Adrenal gland (tissue), 12 donors: ENCODE measurements around the gene DHPS. TPM values are rescaled to one million over a fixed set of nuclear protein-coding genes. Genes with fewer than 3 reads are reported as not detected.
"Not testable (repeated sequence)": the region's sequence is repeated elsewhere in the genome, so short reads cannot be mapped to it uniquely, and the experiment has no call there.

ENCODE experiments used
- DNase-seq, 7 donors: peaks; one replicate each; pipeline ENCODE4 v3.0.0-alpha.2; 2019 to 2020
- H3K27ac ChIP-seq, 5 donors: fragments of 200-600 bp; sonication (generic) in 4 of 5; 1 replicate in 3 of 5; 2 replicates in 2 of 5; pipeline versions ENCODE4 v1.5.1 to v1.8.0; 2016 to 2020; ENCODE audit warnings: mild to moderate bottlenecking in 1 of 5
- H3K27me3 ChIP-seq: fragments of 200-600 bp; 2 replicates; pipeline ENCODE4 v1.8.0; 2021
- H3K36me3 ChIP-seq, 2 donors: fragments of 200-600 bp; replicated peaks in 1 of 2; 1 replicate in 1 of 2; 2 replicates in 1 of 2; pipeline versions ENCODE4 v1.5.1 to v1.8.0; 2018 to 2022
- H3K4me1 ChIP-seq, 2 donors: fragments of 200-600 bp; replicated peaks in 1 of 2; 1 replicate in 1 of 2; 2 replicates in 1 of 2; pipeline versions ENCODE4 v1.5.1 to v1.8.0; 2018 to 2021
- H3K4me3 ChIP-seq, 4 donors: fragments of 200-600 bp; sonication (generic) in 3 of 4; one replicate each; pipeline ENCODE4 v1.5.1; 2016 to 2018
- H3K9me3 ChIP-seq, 3 donors: fragments of 200-600 bp; sonication (generic) in 1 of 3; replicated peaks in 1 of 3; 1 replicate in 2 of 3; 2 replicates in 1 of 3; pipeline versions ENCODE4 v1.5.1 to v1.8.0; 2016 to 2021
- POLR2A ChIP-seq, 2 donors: fragments of 450-650 bp; IDR thresholded peaks; one replicate each; pipeline ENCODE4 v1.6.1; 2017; ENCODE audit warnings: antibody characterized with exemption in 2 of 2, mild to moderate bottlenecking in 2 of 2, moderate library complexity in 1 of 2
- WGBS, 4 donors: extraction: QIAGEN DNeasy Blood & Tissue Kit in 2 of 4; methylation state at CpG; one replicate each; pipeline versions ENCODE4 v1.1.5 to v1.1.7; 2013 to 2017; 5-methylcytosine and 5-hydroxymethylcytosine counted together
- intact Hi-C, 2 donors: fragments of 100-400 bp; cut with DNase I; formaldehyde crosslinking; loops; one replicate each; pipeline versions ENCODE4 v1.14.1 to v1.15.0; 2022 to 2023
- polyA plus RNA-seq, 3 donors: library from polyadenylated mRNA; stranded (reverse); fragments of 200-250 nt in 2 of 3; fragments of 350-450 nt in 1 of 3; fragmentation: Illumina TruSeq in 1 of 3; extraction: RNeasy Lipid Tissue Mini Kit (QIAGEN cat#74804) in 1 of 3; gene quantifications; one replicate each; pipeline ENCODE4 v1.2.3, GENCODE V29; 2013 to 2014
- total RNA-seq, 9 donors: library from RNA; depleted of rRNA in 4 of 9; stranded (reverse); fragments of >200 nt in 4 of 9; fragments of 120-200 nt in 1 of 9; fragmentation: NEBNext Ultra II Directional in 1 of 9; extraction: Animal tissue kit (Norgen Biotek cat#: 25700) in 1 of 9; gene quantifications; one replicate each; pipeline versions ENCODE4 v1.1.0 to v1.2.4, GENCODE V29; 2013 to 2023
- TF ChIP-seq, protein P1 (sequence below), 6 experiments: fragments of 450-650 bp in 4 of 6; fragments of 200-600 bp in 2 of 6; sonication (generic) in 1 of 6; IDR thresholded peaks; 1 replicate in 5 of 6; 2 replicates in 1 of 6; pipeline versions ENCODE4 v1.5.1 to v1.8.0; 2016 to 2021; ENCODE audit warnings: antibody characterized with exemption in 6 of 6, mild to moderate bottlenecking in 2 of 6, moderate library complexity in 1 of 6
- donor health status: healthy with polysubstance abuse.
- donor health status: Bipolar disorder and iron deficiency.
- donor health status: DM: yes; HTN: yes; CAD: no.
- donor health status: DM: no; HTN: no; CAD: no.
- donor health status: DM: no; HTN: no; CAD: no.
- donor health status: DM: yes; HTN: yes; CAD: no.

The DHPS gene
- total and polyA plus RNA-seq, 12 donors = 64.5 to 197 (median 124) TPM

DNA sequence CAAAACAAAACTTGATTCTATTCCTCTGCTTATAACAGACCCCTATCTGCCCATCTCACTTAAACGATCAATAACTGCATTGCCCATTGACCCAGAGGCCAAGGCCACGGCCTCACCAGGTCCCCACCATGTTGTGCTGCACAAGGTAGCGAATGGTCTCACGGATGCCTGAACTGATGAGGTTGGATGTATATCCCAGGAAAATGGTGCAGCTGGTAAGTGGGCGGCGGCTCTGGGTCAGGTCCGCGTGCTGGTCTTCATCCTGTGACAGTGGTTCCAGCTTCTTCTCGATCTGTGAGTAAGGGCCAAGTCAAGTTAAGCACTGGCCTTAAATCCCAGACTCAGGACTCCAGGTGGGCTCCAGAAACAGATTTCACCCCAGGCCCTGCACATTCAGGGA, 1.6 kb downstream of the DHPS start:
- Histone ChIP-seq H3K4me3 (no peak overlapping the region), H3K4me1 (no peaks in the 10 kb centered on the region), H3K36me3 (peaks cover 0 to 48% of the 10 kb centered on the region in 2 donors), H3K27me3 (no peaks in the 10 kb centered on the region), H3K27ac (no peak overlapping the region), H3K9me3 (no peaks in the 10 kb centered on the region)
- no peak for TF ChIP-seq POLR2A (IDR thresholded peaks at IDR 0.05)
- TF ChIP-seq, protein P1, sequence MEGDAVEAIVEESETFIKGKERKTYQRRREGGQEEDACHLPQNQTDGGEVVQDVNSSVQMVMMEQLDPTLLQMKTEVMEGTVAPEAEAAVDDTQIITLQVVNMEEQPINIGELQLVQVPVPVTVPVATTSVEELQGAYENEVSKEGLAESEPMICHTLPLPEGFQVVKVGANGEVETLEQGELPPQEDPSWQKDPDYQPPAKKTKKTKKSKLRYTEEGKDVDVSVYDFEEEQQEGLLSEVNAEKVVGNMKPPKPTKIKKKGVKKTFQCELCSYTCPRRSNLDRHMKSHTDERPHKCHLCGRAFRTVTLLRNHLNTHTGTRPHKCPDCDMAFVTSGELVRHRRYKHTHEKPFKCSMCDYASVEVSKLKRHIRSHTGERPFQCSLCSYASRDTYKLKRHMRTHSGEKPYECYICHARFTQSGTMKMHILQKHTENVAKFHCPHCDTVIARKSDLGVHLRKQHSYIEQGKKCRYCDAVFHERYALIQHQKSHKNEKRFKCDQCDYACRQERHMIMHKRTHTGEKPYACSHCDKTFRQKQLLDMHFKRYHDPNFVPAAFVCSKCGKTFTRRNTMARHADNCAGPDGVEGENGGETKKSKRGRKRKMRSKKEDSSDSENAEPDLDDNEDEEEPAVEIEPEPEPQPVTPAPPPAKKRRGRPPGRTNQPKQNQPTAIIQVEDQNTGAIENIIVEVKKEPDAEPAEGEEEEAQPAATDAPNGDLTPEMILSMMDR (IDR thresholded peaks at IDR 0.05) = no peak
- no peak for DNase-seq
- WGBS, 4 donors = 93 to 96% (median 94%) methylated on average over 3 to 9 of the region's 9 CpGs
- intact Hi-C loops = no loop called here

DNA sequence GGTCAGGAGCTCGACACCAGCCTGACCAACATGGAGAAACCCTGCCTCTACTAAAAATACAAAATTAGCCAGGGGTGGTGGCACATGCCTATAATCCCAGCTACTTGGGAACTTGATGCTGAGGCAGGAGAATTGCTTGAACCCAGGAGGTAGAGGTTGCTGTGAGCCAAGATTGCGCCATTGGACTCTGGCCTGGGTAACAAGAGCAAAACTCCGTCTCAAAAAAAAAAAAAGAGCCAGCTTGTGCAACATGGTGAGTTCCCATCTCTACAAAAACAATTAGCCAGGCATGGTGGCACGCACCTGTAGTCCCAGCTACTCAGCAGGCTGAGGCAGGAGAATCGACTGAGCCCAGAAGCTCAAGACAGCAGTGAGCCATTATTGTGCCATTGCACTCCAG, 3.6 kb downstream of the DHPS start:
- intact Hi-C loops = loop anchor here in 1 of 2 donors (10.0 kb wide), 1 partner anchor 113 kb away; no protein-coding TSS in a partner anchor
- 80 to 92% (median 89%) methylated on average over 4 to 5 of the region's 5 CpGs for WGBS, 4 donors
- H3K27ac ChIP-seq, H3K4me1 ChIP-seq, H3K9me3 ChIP-seq, H3K4me3 ChIP-seq, DNase-seq, H3K27me3 ChIP-seq: not testable (repeated sequence)
- peaks cover 0 to 65% of the 10 kb centered on the region in 2 donors for H3K36me3 ChIP-seq

DNA sequence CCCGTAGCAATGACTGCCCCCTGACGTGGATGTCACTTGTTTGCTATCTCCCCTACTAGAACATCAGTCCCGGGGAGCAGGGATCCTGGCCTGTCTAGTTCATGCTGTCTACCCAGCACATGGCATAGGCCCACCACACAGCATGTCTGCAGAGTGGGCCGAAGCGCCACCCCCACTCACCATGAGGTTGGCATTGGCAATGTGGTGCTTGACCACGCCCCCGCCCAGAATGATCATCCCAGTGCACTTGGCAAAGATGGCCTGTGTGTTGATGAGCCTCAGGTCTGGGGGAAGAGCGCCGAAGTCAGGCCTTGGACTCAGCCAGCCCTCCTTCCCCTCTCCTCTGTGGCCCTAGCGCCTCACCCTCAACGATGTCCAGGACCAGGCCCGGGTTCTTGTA, 4.8 kb downstream of the DHPS start:
- Histone ChIP-seq H3K27ac (no peak overlapping the region), H3K9me3 (no peaks in the 10 kb centered on the region), H3K4me1 (no peaks in the 10 kb centered on the region), H3K27me3 (no peaks in the 10 kb centered on the region), H3K4me3 (no peak overlapping the region), H3K36me3 (peaks cover 0 to 72% of the 10 kb centered on the region in 2 donors)
- WGBS, 4 donors = 81 to 95% (median 91%) methylated on average over 5 to 12 of the region's 12 CpGs
- no peak for DNase-seq
- intact Hi-C loops = loop anchor here in 1 of 2 donors (10.0 kb wide), 1 partner anchor 112 kb away; no protein-coding TSS in a partner anchor
- TF ChIP-seq, protein P1 (IDR thresholded peaks at IDR 0.05) = no peak

DNA sequence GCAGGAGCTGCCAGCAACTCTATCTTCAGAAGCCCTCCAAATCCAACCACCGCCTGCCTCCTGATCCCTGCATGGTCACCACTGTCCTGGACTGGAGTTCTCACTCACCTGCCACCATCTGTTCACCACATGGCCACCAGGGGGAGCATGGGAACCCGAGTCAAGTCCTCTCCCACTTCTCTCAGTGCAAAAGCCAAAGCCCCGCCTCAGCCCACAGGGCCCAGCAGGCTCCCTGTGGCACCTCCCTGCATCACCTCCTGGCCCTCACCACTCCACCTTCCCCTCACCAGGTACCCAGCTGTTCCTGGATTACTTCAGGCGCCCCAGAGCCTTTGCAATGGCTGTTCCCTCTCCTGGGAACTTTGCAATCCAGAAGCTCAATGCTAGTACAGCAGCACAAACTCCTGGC, 5.3 kb downstream of the DHPS start:
- H3K27me3 ChIP-seq = no peaks in the 10 kb centered on the region
- TF ChIP-seq, protein P1 (IDR thresholded peaks at IDR 0.05) = peak; percentile 71 to 86 (median 80)
- no peak for TF ChIP-seq POLR2A (IDR thresholded peaks at IDR 0.05)
- DNase-seq = peak; percentile 82 to 94 (median 89)
- H3K36me3 ChIP-seq = peaks cover 0 to 72% of the 10 kb centered on the region in 2 donors
- intact Hi-C loops = loop anchor here in 1 of 2 donors (10.0 kb wide), 1 partner anchor 112 kb away; no protein-coding TSS in a partner anchor
- no peaks in the 10 kb centered on the region for H3K4me1 ChIP-seq
- 16 to 26% (median 21%) methylated on average over 3 to 4 of the region's 4 CpGs for WGBS, 4 donors
- no peak overlapping the region for H3K27ac ChIP-seq
- no peak overlapping the region for H3K4me3 ChIP-seq
- H3K9me3 ChIP-seq = no peaks in the 10 kb centered on the region

DNA sequence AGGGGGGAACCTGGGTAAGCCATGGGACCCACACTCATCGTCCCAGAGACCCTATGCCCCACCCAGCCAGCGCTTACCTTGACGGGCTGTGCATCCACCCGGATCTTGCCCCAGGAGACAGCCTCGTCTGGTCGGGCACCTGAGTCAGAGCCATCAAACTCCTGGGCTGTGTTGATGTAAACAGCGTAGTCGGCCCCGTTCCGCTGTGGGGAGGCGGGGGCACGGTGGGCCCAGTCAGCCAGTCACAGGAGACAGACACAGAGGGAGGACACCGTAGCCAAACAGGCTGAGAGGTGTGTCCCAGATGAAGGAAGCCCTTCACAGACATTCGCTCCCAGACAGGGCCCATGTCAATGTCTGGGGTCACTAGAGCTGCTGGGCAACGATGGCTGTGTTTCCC, 5.7 kb downstream of the DHPS start:
- WGBS, 4 donors = 82 to 97% (median 87%) methylated on average over 6 to 15 of the region's 15 CpGs

More for the DNA sequence above, 5.7 kb downstream of the DHPS start:
- Histone ChIP-seq H3K36me3 (peaks cover 0 to 72% of the 10 kb centered on the region in 2 donors), H3K4me3 (no peak overlapping the region), H3K27me3 (no peaks in the 10 kb centered on the region), H3K27ac (no peak overlapping the region), H3K4me1 (no peaks in the 10 kb centered on the region), H3K9me3 (no peaks in the 10 kb centered on the region)
- no peak for DNase-seq
- intact Hi-C loops = loop anchor here in 1 of 2 donors (10.0 kb wide), 1 partner anchor 111 kb away; no protein-coding TSS in a partner anchor
- TF ChIP-seq, protein P1 (IDR thresholded peaks at IDR 0.05) = no peak
- no peak for TF ChIP-seq POLR2A (IDR thresholded peaks at IDR 0.05)
